ENCODE measurements around the gene PFKFB3.
"Not testable (repeated sequence)": the region's sequence is repeated elsewhere in the genome, so short reads cannot be mapped to it uniquely, and the experiment has no call there.

PFKFB3 gene

DNA sequence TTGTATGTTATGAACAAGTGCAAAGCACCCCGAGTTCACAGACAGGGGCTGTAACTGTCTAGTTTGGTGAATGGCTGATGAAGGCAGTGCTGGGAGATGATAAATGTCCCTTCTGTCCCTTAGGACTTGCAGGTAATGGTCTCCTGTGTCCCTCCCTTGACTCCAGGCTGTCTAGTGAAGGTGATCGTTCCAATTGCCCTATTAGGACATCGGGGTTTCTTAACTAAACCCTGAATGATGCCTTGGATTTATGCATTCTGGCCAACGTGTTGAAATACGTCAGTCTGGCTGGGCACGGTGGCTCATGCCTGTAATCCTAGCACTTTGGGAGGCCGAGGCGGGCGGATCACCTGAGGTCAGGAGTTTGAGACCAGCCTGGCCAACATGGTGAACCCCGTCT lies 69.4 kb downstream of the PFKFB3 start:
- DNase-seq (ENCODE audit: low read depth) = no peak

DNA sequence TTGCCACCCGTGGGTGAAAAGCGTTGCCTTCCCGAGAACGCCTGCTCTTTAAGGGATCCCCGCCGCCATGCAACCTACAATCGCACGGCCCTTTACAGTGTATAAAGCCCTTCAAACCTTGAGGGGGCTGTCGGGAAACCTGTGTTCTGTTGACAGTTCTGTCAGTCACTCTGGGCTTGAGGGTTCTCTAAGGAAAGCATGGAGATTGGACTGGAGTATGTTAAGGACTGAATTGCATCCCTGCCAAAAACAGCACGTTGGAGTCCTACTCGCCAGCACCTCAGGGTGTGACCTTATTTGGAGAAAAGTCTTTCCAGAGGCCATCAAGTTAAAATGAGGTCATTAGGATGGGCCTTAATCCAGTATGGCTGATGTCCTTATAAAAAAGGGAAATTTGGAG lies 70.6 kb downstream of the PFKFB3 start:
- no peak for DNase-seq (ENCODE audit: low read depth)

DNA sequence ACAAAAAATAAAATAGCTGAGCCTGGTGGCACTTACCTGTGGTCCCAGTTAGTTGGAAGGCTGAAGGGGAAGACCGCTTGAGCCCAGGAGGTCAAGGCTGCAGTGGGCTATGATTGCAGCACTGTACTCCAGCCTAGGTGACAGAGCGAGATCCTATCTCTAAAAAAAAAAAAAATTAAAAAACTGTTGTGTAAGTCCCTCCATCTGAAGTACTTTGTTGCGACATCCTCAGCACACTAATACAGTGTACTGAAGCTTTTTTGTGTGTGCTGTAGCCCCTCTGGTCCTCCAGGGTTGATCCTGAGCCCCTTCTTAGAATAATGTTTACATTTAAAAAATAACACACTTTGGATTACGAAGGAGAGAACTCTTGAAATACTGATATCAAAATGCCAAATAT lies 71.3 kb downstream of the PFKFB3 start:
- DNase-seq (ENCODE audit: low read depth) = no peak

- DNase-seq (ENCODE audit: low read depth) = no peak
Measured at GRCh38 chr10:6274484-6274883, 71.8 kb downstream of the PFKFB3 start.

DNA sequence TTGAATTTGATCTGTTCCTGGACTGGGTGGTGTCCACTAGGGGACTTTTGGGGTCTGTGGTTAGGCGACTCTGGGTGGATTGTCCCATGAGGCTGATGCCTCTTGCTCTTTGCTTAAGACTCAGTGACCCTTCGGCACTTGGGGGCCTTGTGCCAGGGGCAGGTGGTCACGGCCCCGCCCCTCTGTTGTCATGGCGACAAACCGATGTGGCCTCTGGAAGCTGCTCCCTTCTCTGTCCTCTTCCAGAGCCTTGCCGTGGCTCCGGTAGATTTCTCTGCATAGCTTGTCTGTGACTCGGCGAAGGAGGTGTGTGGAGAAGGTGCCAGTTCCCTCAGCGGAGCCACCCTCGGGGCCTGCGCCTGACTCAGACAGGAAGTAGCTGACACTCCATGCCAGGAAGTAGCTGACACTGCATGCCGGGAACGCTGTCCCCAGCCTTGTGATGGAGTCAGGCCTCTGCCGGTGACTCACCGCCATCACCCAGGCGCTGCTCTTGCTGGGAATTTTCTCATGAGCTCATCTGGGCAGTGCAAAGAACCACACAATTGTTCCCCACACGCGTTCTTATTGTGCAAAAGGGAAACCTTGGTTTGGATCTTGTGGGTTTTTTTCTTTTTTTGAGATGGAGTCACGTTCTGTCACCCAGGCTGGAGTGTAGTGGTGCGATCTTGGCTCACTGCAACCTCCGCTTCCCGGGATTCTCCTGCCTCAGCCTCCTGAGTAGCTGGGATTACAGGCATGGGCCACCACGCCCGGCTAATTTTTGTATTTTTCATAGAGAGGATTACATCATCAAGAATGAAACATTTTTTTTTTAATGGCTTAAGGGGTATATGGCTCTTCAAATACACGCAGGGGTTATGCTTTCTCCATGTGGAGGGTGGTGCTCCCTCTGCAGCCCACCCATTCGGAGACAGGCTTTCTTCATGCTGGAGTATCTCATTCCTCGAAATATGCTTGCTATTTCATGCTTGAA lies 72.6 kb downstream of the PFKFB3 start:
- DNase-seq (ENCODE audit: low read depth) = peak; percentile 95

- DNase-seq (ENCODE audit: low read depth) = no peak
Measured at GRCh38 chr10:6276356-6276755, 73.6 kb downstream of the PFKFB3 start.

- no peak for DNase-seq (ENCODE audit: low read depth)
Measured at GRCh38 chr10:6278519-6279120, 75.9 kb downstream of the PFKFB3 start.

DNA sequence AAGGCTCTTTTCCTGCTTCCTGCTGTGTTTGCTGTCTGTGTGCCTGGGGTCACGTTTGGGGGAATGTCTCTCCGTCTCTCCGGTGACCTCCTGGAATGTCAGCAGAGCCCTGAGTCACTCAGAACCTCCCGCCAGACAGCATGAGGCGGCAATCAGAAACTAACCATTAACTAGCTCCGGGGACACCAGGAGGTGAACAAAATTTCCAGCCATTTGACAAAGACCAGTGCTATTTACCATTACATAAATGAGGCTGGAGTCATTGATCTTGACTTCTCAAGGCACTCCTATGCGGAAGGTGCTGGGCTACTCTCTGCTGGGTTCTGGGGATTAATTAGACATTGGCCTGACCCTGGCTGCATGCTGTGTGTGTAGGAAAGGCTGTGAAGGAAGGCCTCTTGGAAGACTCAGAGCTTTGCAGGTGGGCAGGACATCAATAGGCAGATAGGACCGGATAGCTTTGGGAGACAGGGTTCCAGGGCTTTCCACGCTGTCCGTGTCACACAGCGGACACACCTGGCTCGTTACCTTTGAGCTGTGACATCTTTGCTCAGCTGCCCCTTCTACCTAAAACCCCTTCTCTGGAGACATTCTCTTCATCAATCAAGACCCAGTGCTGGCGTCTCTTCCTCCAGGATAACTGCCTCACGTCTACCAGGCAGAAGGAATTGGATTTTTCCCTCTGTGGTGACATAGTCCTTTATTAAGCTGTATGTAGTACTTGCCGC lies 77.0 kb downstream of the PFKFB3 start:
- no peak for DNase-seq (ENCODE audit: low read depth)

DNA sequence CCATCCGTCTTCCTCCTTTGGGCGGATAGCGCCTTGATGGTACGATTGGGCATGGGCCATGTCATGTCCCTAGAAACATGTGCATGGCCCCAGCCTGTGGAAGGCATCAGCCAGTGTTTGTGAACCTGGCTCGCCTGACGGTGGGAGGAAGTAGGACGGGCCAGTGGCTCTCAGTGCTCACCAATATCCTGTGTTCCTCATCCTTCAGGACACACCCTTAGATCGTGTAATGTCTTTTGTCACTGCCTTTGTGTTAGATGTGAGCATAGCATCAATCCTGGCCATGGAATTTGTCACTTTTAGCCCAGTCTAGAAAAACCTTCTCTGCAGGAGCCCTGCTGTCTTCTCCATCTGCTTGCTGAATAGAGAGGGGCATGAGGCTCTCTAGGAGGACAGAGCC lies 77.6 kb downstream of the PFKFB3 start:
- no peak for DNase-seq (ENCODE audit: low read depth)

GRCh38 chr10:6282454-6282958 lies 79.8 kb downstream of the PFKFB3 start:
- DNase-seq (ENCODE audit: low read depth) = no peak

DNA sequence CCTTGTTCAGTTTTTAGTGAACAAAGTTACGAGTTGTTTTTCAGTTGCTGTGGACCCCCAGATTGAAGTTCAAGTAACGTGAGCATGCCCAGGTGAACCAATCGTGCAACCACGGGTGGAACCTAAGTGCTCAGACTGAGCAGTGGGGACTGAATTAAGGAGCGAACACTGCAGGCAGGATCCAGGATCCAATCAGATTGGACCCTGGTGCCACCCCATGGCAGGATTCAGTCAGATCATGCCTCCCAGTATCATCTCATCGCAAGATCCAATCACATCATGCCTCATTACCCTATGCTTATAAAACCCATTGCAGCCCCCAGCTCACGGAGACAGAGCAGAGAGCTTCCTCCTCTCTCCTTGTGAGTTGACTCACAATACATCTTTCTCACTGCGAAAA lies 80.9 kb downstream of the PFKFB3 start:
- DNase-seq (ENCODE audit: low read depth) = no peak

- DNase-seq (ENCODE audit: low read depth) = not testable (repeated sequence)
Measured at GRCh38 chr10:6290621-6291020, 87.9 kb downstream of the PFKFB3 start.

- no peak for DNase-seq (ENCODE audit: low read depth)
Measured at GRCh38 chr10:6292741-6293151, 90.0 kb downstream of the PFKFB3 start.

DNA sequence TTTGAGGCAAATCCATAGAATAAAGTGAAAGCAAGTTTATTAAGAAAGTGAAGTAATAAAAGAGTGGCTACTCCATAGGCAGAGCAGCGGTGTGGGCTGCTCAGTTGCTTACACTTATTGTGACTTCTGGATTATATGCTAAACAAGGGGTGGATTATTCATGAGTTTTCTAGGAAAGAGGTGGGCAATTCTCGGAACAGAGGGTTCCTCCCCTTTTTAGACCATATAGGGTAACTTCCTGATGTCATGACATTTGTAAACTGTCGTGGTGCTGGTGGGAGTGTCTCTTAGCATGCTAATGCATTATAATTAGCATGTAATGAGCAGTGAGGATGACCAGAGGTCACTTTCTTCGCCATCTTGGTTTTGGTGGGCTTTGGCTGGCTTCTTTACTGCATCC lies 93.7 kb downstream of the PFKFB3 start:
- not testable (repeated sequence) for DNase-seq (ENCODE audit: low read depth)

DNA sequence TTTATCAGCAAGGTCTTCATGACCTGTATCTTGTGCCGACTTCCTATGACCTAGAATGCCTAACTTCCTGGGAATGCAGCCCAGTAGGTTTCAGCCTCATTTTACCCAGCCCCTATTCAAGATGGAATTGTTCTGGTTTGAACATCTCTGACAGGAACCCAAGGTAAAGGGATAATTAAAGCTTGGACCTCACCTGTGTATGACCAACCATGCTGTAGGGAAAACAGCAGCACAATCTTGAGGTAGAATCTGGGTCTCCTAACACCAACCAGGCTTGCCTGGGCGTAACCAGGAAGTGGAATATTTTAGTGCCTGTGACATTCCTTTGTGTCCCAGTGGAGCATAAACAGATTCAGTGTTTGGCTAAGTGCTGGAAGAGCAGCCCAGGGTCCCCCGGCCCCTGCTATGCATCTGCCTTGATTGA lies 94.1 kb downstream of the PFKFB3 start:
- DNase-seq (ENCODE audit: low read depth) = no peak

DNA sequence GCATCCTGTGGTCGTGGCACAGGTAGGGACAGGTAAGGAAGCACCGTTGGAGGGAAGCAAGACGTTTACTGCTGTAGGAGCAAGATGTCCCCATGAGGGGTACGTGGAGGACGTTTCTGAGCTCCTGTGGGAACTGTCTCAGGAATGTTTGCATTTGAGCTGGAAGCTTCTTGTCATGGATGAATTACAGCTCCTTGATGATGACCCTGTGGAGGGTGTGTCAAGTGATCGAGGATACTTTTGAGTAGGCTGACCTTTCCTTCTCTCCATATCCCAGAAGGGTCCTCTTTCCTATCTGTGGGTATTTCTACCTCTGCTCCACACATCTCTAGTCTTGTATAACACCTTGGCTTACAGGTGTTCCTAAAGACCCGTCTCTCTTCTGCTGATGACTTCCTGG lies 94.8 kb downstream of the PFKFB3 start:
- no peak for DNase-seq (ENCODE audit: low read depth)

GRCh38 chr10:6297951-6298381 lies 95.2 kb downstream of the PFKFB3 start:
- DNase-seq (ENCODE audit: low read depth) = no peak

DNA sequence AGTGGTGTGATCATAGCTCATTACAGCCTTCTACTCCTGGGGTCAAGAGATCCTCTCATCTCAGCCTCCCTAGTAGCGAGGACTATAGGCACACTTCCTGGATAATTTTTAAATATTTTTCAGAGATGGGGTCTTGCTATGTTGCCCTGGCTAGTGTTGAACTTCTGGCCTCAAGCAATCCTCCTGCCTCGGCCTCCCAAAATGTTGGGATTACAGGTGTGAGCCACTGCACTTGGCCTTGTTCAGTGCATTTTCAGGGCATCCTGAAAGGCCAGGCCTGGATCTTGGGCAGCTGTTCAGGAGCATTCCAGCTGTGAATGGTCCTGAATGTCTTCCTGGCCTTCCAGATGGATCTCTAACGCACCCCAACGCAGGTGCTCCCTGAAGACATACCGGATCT lies 95.7 kb downstream of the PFKFB3 start:
- no peak for DNase-seq (ENCODE audit: low read depth)

DNA sequence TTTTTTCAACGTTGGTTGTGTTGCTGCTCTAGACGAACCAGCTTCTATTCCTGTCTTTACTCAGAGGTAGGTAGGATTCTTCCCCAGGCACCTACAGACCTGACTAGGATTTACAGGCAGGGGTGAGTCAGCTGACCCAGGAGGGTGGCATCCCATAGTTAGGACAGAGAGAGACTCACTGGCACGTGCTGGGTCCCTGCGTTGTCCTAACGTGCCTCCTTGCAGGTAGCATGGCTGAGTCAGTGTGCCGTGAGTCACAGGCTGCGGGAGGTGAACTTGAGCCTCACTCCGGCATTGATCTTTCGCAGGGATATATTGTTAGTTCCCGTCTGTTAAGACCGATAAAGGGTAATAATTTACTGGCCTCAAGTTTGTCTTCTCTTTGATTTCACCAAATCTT lies 96.5 kb downstream of the PFKFB3 start:
- peak; percentile 10 for DNase-seq (ENCODE audit: low read depth)

DNA sequence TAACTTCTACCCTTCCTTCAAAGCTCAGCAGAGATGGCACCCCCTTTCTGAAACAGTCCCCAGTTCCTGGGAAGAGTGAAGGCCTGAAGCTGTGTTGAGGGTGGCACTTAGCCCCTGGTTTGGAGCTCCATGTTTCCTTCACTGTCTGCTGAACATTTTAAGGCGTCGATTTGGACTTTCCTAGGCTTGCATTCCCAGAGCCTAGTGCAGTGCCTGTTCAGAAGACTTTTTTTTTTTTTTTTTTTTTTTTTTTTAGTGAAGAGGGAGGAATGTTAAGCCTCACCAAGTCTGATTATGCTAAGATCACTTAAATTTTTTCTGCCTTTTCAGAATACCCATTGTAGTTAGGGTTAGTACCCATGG lies 97.0 kb downstream of the PFKFB3 start:
- DNase-seq (ENCODE audit: low read depth) = no peak

DNA sequence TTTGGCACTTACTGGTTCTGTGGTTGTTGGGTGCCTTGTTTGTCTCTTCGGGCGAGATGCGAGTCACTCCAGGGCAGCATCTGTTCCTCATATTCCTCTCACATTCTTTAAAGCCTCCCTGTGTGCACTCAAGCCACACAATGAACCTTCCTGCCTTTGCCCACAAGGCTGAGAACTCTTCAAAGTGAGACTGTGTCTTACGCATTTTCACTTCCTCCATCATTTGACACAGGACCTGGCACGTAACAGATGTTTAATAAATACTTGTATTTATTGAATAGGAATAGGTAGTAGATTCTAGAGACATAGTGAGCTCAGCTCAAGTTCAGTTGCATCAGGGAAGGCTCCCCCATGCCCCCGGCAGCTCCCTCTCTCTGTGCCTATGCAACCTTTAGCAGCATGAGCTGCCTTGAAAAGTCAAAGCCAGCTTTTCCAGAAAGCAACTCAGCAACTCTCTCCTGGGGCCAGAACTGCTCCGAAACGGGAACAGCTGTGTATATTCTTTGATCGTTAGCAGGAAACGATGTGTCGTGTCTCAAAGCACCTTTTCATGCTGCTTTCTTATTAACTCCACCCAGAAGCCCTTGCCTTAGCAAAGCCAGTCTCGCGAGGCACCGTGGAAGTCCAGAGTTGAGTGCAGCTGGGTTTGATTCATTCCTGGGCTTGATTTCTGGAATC lies 97.5 kb downstream of the PFKFB3 start:
- peak; percentile 56 for DNase-seq (ENCODE audit: low read depth)

Measured in T-helper 22 cell (primary cell).